Measurements from ENCODE around the gene CEL.
"Not testable (repeated sequence)": the region's sequence is repeated elsewhere in the genome, so short reads cannot be mapped to it uniquely, and the experiment has no call there.

CEL gene

DNA sequence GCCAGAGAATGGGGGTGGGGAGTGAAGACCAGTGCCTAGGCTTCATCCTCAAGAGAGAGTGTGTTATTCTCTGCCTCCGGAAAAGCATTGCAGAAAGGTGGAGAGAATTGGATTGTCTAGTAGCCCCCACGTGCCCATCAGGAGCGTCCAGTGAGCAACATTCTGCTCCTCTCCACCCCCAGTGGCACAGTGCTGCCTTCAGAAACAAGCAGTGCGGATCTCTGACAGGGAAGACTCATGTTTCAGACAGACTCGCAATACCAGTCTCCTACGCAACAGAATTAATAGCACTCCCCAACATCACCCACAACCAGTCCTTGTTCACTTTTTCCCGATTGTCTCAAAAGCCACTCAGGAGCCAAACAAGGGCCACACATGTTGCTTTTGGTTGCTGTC is 14.9 kb upstream of the CEL start:
- DNase-seq (ENCODE audit: low spot score): no peak

DNA sequence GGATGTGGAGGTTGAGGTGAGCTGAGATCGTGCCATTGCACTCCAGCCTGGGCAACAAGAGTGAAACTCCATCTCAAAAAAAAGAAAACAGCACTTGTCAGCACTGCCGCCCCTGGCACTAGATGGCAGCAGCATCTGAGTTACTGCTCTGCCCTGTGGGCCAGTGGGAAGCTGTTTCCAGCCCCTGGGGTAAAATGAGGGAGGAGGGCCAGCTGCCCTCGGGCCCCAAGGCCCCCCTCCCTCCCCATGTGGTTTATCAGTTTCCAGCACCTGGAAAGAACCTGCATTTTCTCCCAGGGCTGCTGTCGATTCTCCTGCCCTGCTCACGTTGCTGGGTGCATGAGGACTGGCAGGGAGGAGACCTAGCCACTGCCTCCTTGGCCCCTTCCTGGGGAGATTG is 13.2 kb upstream of the CEL start:
- DNase-seq (ENCODE audit: low spot score): peak; percentile 57

DNA sequence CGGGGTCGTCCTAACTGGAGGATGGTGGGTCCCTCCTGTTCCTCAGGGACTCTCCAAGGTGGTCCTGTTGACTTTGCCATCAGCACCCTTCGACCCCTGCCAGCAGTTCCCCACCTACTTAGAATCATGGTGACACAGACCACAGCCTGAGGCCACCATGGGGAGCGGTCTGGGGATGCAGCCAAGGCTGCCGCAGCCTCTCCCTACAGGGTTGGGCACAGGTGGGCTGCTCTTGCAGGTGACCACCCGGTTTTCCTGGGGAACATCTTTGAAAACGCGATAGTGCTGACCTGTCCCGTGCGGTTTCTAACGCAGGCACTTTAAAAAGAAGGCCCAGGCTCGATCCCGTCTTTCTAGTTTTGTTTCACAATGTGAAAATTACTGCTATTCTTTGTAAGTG is 12.7 kb upstream of the CEL start:
- no peak for DNase-seq (ENCODE audit: low spot score)

GRCh38 chr9:133050142-133050541 is 11.6 kb upstream of the CEL start:
- peak; percentile 79 for DNase-seq (ENCODE audit: low spot score)

DNA sequence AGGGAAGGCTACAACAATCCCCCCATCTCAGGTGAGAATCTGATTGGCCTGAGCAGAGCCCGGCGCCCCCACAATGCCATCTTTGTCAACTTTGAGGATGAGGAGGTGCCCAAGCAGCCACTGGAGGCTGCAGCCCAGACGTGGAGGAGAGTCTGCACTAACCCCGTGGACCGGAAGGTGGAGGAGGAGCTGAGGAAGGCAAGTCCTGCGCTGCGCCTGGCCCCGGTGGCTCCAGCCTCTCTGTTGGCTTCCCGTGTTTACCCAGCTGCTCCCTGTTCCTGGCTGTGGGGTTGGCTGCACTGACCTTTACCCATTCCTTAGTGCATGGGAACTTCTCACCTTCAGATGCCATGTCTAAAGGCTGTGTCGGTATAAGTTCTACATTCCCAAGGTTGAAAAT is 11.0 kb upstream of the CEL start:
- DNase-seq (ENCODE audit: low spot score): peak; percentile 17

GRCh38 chr9:133051281-133051900 is 10.4 kb upstream of the CEL start:
- no peak for DNase-seq (ENCODE audit: low spot score)

- no peak for DNase-seq (ENCODE audit: low spot score)
Observed at GRCh38 chr9:133051966-133052539, 9.7 kb upstream of the CEL start.

DNA sequence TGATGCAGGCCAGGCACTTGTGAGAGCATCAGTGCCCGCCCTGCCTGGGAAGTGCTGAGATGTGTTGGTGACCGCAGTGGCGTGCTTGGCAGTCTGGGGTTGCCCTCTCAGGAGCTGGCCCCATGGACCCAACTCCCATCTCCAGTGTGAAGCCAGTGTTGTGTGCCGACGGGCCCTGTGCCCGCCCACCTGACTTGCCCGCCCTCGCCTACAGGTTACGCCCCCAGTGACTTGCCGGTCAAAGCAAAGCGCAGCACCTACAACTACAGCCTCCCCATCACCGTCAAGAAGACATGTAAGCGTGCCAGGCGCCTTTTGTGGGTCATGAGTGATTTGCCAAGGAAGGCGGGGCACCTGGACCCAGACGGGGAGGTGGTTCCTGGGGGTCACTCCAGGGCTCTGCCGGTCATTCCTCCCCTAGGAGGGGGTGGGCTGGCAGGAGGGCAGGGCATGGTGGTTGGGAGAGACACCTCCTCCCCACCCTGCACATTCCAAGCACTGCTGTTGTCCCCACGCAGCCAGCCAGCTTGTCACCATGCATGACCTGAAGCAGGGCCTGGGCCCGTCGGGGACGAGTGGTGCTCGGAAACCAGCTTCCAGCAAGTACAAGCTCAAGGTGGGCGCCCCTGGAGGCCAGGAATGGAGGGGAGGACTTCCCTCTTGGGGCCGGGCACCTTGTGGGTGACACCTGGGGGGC is 7.4 kb upstream of the CEL start:
- DNase-seq (ENCODE audit: low spot score): no peak

DNA sequence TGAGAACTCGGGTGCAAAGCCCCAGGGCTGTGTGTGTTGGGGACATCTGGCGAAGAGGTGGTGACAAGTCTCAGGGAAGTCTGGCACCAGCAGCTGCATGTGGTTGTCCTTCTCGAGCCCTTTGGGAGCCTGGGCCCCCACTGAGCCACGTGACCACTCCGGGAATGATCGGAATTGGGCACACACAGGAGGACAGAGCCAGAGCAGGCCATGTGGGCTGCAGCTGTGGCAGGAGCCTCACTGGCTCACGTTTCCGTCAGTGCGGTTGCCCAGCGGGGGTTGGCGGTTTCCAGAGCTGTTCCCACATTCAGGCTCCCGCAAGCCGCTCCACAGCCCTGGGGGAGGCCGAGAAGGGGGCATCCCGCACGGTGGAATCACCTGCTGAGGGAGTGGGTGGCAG is 6.8 kb upstream of the CEL start:
- no peak for DNase-seq (ENCODE audit: low spot score)

DNA sequence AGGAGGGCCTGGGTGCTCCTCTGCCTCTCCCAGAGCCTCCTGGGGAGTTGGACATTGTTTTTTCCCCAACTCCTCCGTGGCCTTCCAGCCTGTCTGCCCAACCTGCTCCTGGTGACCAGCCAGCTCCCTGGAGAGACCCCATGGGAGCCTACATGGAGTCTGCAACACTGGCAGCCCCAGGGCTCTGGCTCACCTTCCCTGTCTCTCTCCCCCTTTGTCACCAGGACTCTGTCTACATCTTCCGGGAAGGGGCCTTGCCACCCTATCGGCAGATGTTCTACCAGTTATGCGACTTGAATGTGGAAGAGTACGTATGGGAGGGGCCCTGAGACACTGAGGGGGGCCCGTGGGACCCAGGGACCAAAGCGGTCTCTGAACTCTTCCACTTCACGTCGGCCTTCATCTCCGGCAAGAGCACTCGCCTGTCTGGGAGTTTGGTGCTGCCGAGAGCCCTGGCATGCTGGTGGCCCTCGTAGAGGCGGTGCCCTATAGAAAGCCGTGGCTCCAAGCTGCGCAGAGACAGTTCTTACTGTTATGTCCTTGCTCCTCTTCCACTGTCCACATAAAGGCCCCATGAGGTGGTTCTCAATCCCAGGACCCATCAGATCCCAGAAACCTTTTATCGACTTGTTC is 5.9 kb upstream of the CEL start:
- no peak for DNase-seq (ENCODE audit: low spot score)

GRCh38 chr9:133056533-133056932 is 5.2 kb upstream of the CEL start:
- DNase-seq (ENCODE audit: low spot score): no peak

DNA sequence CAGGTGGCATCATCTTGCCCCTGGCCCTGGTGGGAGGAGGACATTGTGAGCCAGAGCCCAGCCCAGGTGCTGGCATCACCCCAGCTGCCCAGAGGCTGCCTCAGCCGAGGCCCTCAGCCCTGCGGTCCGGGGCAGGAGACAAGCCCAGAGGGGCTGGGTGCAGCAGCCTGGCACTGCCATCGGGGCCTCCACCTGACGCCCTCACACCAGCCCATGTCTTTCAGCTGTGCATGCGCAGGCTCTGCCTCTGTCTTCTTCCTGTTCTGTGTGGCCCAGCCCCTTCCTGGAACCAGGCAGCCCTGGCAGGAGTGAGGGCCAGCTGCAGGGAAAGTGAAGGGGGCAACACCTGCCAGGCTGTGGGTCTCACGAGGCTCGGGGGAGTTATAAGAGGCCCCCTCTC is 4.8 kb upstream of the CEL start:
- DNase-seq (ENCODE audit: low spot score): no peak

GRCh38 chr9:133057553-133057952 is 4.2 kb upstream of the CEL start:
- DNase-seq (ENCODE audit: low spot score): no peak

DNA sequence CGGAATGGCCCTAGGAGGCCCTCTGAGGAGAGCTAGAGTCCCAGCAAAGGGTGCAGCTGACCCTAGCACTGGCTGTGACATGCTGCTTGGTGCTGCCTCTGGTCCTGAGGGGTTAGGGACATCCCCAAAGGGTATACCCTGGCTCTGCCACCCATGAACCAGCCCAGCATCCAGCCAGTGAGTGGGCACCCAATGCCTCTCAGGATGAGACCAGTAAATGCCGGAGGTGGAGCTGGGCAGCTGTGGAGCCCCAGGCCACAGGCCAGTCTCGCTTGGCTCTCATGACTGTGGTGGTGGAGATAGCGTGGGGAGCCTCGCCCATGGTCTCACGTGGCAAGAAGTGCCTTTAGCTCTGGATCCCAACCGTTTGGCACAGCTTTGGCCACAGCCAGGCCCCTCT is 3.7 kb upstream of the CEL start:
- no peak for DNase-seq (ENCODE audit: low spot score)

GRCh38 chr9:133058550-133059320 is 3.0 kb upstream of the CEL start:
- DNase-seq (ENCODE audit: low spot score): no peak

DNA sequence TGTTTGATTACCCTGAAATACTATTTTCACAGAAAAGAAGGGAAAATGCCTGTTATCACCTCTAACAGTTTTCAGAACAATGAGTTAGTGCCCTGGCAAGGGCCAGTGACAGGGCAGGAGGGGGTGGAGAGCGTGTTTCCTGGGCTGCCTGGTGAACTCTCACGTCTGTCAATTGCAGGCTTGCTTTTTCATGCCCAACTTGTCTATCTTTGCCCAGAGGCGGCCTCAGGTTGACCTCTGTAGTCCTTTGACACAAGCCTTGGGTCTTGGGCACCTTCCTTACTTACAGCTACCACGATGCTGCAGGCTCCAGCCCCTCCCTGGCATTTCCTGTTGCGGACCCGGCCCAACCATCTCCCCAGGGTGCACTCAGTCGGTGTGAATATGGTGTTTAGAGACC is 2.2 kb upstream of the CEL start:
- no peak for DNase-seq (ENCODE audit: low spot score)

DNA sequence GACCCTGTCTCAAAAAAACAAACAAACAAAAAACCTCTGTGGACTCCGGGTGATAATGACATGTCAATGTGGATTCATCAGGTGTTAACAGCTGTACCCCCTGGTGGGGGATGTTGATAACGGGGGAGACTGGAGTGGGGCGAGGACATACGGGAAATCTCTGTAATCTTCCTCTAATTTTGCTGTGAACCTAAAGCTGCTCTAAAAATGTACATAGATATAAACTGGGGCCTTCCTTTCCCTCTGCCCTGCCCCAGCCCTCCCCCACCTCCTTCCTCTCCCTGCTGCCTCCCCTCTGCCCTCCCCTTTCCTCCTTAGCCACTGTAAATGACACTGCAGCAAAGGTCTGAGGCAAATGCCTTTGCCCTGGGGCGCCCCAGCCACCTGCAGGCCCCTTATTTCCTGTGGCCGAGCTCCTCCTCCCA is 1.4 kb upstream of the CEL start:
- DNase-seq (ENCODE audit: low spot score): no peak

GRCh38 chr9:133061019-133061763 is 590 bp upstream of the CEL start:
- DNase-seq (ENCODE audit: low spot score): not testable (repeated sequence)

GRCh38 chr9:133062569-133062968 is 788 bp downstream of the CEL start:
- not testable (repeated sequence) for DNase-seq (ENCODE audit: low spot score)

GRCh38 chr9:133063159-133063499 is 1.3 kb downstream of the CEL start:
- DNase-seq (ENCODE audit: low spot score): no peak

DNA sequence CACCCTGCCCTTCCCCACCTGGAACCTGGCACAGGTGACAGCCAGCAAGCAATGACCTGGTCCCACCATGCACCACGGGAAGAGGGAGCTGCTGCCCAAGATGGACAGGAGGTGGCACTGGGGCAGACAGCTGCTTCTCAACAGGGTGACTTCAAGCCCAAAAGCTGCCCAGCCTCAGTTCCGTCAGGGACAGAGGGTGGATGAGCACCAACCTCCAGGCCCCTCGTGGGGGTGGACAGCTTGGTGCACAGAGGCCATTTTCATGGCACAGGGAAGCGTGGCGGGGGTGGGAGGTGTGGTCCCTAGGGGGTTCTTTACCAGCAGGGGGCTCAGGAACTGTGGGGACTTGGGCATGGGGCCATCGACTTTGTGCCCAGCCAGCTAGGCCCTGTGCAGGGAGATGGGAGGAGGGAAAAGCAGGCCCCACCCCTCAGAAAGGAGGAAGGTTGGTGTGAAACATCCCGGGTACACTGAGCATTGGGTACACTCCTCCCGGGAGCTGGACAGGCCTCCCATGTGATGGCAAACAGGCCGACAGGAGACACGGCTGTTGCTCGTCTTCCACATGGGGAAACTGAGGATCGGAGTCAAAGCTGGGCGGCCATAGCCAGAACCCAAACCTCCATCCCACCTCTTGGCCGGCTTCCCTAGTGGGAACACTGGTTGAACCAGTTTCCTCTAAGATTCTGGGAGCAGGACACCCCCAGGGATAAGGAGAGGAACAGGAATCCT is 1.9 kb downstream of the CEL start:
- no peak for DNase-seq (ENCODE audit: low spot score)
